Stimulated activated memory B cell treated with anti-CD40 and anti-IgM and Interleukin-4, amounts not matched to agents 10 μg/mL and 1 μg/mL and 100 μg/mL, for 72 hours (primary cell): ENCODE results near the gene SWAP70.

Experiments used
- ATAC-seq: fragments of 150-1000 bp; cut with Tn5 transposase; 2 replicates; pipeline ENCODE4 v1.10.0; 2021
- H3K27ac Mint-ChIP-seq: one replicate; pipeline ENCODE4 v1.8.0; 2022; ENCODE audit warnings: mild to moderate bottlenecking, mixed read lengths
- H3K27me3 Mint-ChIP-seq: one replicate; pipeline ENCODE4 v1.8.0; 2022; ENCODE audit warnings: mixed read lengths
- H3K36me3 Mint-ChIP-seq: one replicate; pipeline ENCODE4 v1.8.0; 2022; ENCODE audit warnings: mixed read lengths
- H3K4me1 Mint-ChIP-seq: one replicate; pipeline ENCODE4 v1.8.0; 2022; ENCODE audit warnings: mixed read lengths
- H3K4me3 Mint-ChIP-seq: one replicate; pipeline ENCODE4 v1.8.0; 2022; ENCODE audit warnings: mild to moderate bottlenecking, moderate library complexity, mixed read lengths
- H3K9me3 Mint-ChIP-seq: one replicate; pipeline ENCODE4 v1.8.0; 2022; ENCODE audit warnings: mixed read lengths

Gene SWAP70

GRCh38 chr11:9796854-9797253 lies 133.0 kb downstream of the SWAP70 start:
- Mint-ChIP-seq H3K9me3 (no peaks in the 10 kb centered on the region), H3K27ac (no peak overlapping the region), H3K36me3 (peaks cover 9% of the 10 kb centered on the region), H3K27me3 (no peaks in the 10 kb centered on the region), H3K4me1 (no peaks in the 10 kb centered on the region), H3K4me3 (no peak overlapping the region)
- ATAC-seq, result no peak

- no peaks in the 10 kb centered on the region for H3K4me1 Mint-ChIP-seq
- H3K27me3 Mint-ChIP-seq, result no peaks in the 10 kb centered on the region
- H3K36me3 Mint-ChIP-seq, result peaks cover 9% of the 10 kb centered on the region
- H3K27ac Mint-ChIP-seq, result no peak overlapping the region
- no peaks in the 10 kb centered on the region for H3K9me3 Mint-ChIP-seq
- no peak for ATAC-seq
- no peak overlapping the region for H3K4me3 Mint-ChIP-seq
These were observed 133.4 kb downstream of the SWAP70 start for GRCh38 chr11:9797300-9797699.

GRCh38 chr11:9799886-9800285 lies 136.0 kb downstream of the SWAP70 start:
- no peak overlapping the region for H3K4me3 Mint-ChIP-seq
- H3K27me3 Mint-ChIP-seq, result no peaks in the 10 kb centered on the region
- ATAC-seq, result no peak
- no peaks in the 10 kb centered on the region for H3K4me1 Mint-ChIP-seq
- H3K36me3 Mint-ChIP-seq, result peaks cover 21% of the 10 kb centered on the region
- no peaks in the 10 kb centered on the region for H3K9me3 Mint-ChIP-seq
- no peak overlapping the region for H3K27ac Mint-ChIP-seq

- Mint-ChIP-seq H3K4me3 (no peak overlapping the region), H3K36me3 (peaks cover 20% of the 10 kb centered on the region), H3K4me1 (no peaks in the 10 kb centered on the region), H3K27me3 (no peaks in the 10 kb centered on the region), H3K27ac (no peak overlapping the region), H3K9me3 (no peaks in the 10 kb centered on the region)
- no peak for ATAC-seq
These were observed 138.5 kb downstream of the SWAP70 start for GRCh38 chr11:9802291-9802861.
